Keratinocyte (primary cell): ENCODE data around the gene PEAK3. TPM values are rescaled to one million over a fixed set of nuclear protein-coding genes. Genes with fewer than 3 reads are reported as not detected.
A peak's percentile ranks its signal among the peaks of the same experiment; 100 is the strongest.

Experiments used
- DNase-seq: peaks from one replicate; pipeline ENCODE4 v3.0.0-alpha.2; 2011; ENCODE audit warnings: low read depth, missing footprints, low spot score
- FAIRE-seq: peaks from 2 replicates; lab custom pipeline; 2011; peaks lifted over from hg19 to GRCh38; lab: Jason Lieb, UNC
- H2AFZ ChIP-seq: 2 replicates; pipeline ENCODE4 v1.6.0; 2012; ENCODE audit warnings: low read length, control low read depth, inconsistent platforms; ENCODE audit not compliant: control insufficient read depth
- H3K27ac ChIP-seq: 2 replicates; pipeline ENCODE4 v1.5.1; 2011; ENCODE audit warnings: low read length; ENCODE audit not compliant: control insufficient read depth, insufficient read depth
- H3K27me3 ChIP-seq: 3 replicates; pipeline ENCODE4 v1.6.0; 2011; ENCODE audit warnings: low read length; ENCODE audit not compliant: control insufficient read depth, insufficient read depth; ENCODE audit errors: extremely low read depth
- H3K36me3 ChIP-seq, 2 experiments: 2 replicates in 1 of 2; 3 replicates in 1 of 2; pipeline ENCODE4 v1.5.1; 2011; ENCODE audit warnings: low read length in 2 of 2, mild to moderate bottlenecking in 1 of 2; ENCODE audit not compliant: control insufficient read depth in 2 of 2, insufficient read depth in 2 of 2; ENCODE audit errors: extremely low read depth in 1 of 2
- H3K4me1 ChIP-seq: 3 replicates; pipeline ENCODE4 v1.5.1; 2011; ENCODE audit warnings: low read length; ENCODE audit not compliant: control insufficient read depth, insufficient read depth; ENCODE audit errors: extremely low read depth
- H3K4me2 ChIP-seq: 3 replicates; pipeline ENCODE4 v1.6.0; 2011; ENCODE audit warnings: low read depth, low read length; ENCODE audit not compliant: control insufficient read depth, insufficient read depth; ENCODE audit errors: extremely low read depth
- H3K4me3 ChIP-seq, 3 experiments: fragments of 200-600 bp in 1 of 3; sonication (generic) in 1 of 3; 2 replicates in 2 of 3; 3 replicates in 1 of 3; pipeline ENCODE4 v1.5.1; 2011 to 2016; ENCODE audit warnings: low read length in 3 of 3, mild to moderate bottlenecking in 3 of 3, control low read depth in 2 of 3, inconsistent platforms in 1 of 3, low read depth in 1 of 3, mixed read lengths in 1 of 3, mixed run types in 1 of 3, moderate library complexity in 1 of 3; ENCODE audit not compliant: control insufficient read depth in 2 of 3, insufficient read depth in 2 of 3; ENCODE audit errors: extremely low read depth in 1 of 3
- H3K79me2 ChIP-seq: 2 replicates; pipeline ENCODE4 v1.6.0; 2012; ENCODE audit warnings: low read length; ENCODE audit not compliant: control insufficient read depth, insufficient read depth
- H3K9ac ChIP-seq: 3 replicates; pipeline ENCODE4 v1.6.0; 2011; ENCODE audit warnings: low read length; ENCODE audit not compliant: control insufficient read depth, insufficient read depth; ENCODE audit errors: extremely low read depth
- H3K9me1 ChIP-seq: 3 replicates; pipeline ENCODE4 v1.6.0; 2011; ENCODE audit warnings: low read length; ENCODE audit not compliant: control insufficient read depth, insufficient read depth; ENCODE audit errors: extremely low read depth
- H3K9me3 ChIP-seq: 2 replicates; pipeline ENCODE4 v1.5.1; 2012; ENCODE audit warnings: low read depth, low read length; ENCODE audit not compliant: control insufficient read depth
- H4K20me1 ChIP-seq: 3 replicates; pipeline ENCODE4 v1.6.0; 2011; ENCODE audit warnings: low read length; ENCODE audit not compliant: control insufficient read depth, insufficient read depth; ENCODE audit errors: extremely low read depth
- EZH2 ChIP-seq: IDR thresholded peaks from one replicate; pipeline ENCODE4 v1.6.1; 2012; ENCODE audit warnings: inconsistent platforms, mild to moderate bottlenecking, low read length, moderate library complexity
- dilution Hi-C: fragments of 300-500 bp; cut with MboI; formaldehyde crosslinking; loops from one replicate; pipeline ENCODE4 v1.7.0; 2020; ENCODE audit warnings: low sequenced_read_pairs; ENCODE audit not compliant: extremely low pct_ligation_motif_present
- polyA plus RNA-seq, 5 experiments: library from polyadenylated mRNA; depleted of rRNA in 3 of 5; stranded (reverse) in 3 of 5; stranded (forward) in 1 of 5; unstranded in 1 of 5; fragments of >200 nt; gene quantifications; 1 replicate in 1 of 5; 2 replicates in 3 of 5; 3 replicates in 1 of 5; pipeline versions ENCODE4 v1.2.1 to v1.2.3, GENCODE V29; 2011 to 2012; ENCODE audit warnings: missing spikeins in 2 of 5, low read depth in 1 of 5, low replicate concordance in 1 of 5
- TF ChIP-seq, protein P1 (sequence below), 3 experiments: IDR thresholded peaks in 1 of 3; conservative IDR thresholded peaks in 1 of 3; optimal IDR thresholded peaks in 1 of 3; 2 replicates in 2 of 3; 3 replicates in 1 of 3; pipeline versions ENCODE3 to v1.5.1; 2011; ENCODE audit warnings: low read length in 3 of 3, mild to moderate bottlenecking in 3 of 3, moderate library complexity in 2 of 3, control low read depth in 1 of 3, inconsistent platforms in 1 of 3; ENCODE audit not compliant: insufficient read depth in 2 of 3; ENCODE audit errors: extremely low read depth in 1 of 3

The PEAK3 gene
- polyA plus RNA-seq, 1 donor (not counting 4 experiments of a cell fraction or from before 2014, with no cell fraction given), result not detected

DNA sequence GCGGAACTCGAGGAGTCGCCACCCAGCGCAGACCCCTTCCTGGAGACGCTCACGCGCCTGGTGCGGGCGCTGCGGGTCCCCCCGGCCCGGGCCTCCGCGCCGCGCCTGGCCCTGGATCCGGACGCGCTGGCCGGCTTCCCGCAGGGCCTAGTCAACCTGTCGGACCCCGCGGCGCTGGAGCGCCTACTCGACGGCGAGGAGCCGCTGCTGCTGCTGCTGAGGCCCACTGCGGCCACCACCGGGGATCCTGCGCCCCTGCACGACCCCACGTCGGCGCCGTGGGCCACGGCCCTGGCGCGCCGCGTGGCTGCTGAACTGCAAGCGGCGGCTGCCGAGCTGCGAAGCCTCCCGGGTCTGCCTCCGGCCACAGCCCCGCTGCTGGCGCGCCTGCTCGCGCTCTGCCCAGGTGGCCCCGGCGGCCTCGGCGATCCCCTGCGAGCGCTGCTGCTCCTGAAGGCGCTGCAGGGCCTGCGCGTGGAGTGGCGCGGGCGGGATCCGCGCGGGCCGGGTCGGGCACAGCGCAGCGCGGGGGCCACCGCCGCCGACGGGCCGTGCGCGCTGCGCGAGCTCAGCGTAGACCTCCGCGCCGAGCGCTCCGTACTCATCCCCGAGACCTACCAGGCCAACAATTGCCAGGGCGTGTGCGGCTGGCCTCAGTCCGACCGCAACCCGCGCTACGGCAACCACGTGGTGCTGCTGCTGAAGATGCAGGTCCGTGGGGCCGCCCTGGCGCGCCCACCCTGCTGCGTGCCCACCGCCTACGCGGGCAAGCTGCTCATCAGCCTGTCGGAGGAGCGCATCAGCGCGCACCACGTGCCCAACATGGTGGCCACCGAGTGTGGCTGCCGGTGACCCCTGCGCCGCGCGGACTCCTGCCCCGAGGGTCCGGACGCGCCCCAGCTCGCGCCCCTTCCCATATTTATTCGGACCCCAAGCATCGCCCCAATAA is 30.6 kb downstream of the PEAK3 start:
- dilution Hi-C loops, result no loop called here
- Histone ChIP-seq H3K79me2 (no peaks in the 10 kb centered on the region), H4K20me1 (peaks cover 9% of the 10 kb centered on the region), H3K4me2 (no peak overlapping the region), H3K4me3 (no peak overlapping the region), H3K27me3 (peaks cover 49% of the 10 kb centered on the region), H3K4me1 (no peaks in the 10 kb centered on the region), H3K9me1 (no peaks in the 10 kb centered on the region), H3K27ac (no peak overlapping the region), H3K9ac (no peak overlapping the region), H3K9me3 (no peaks in the 10 kb centered on the region), H3K36me3 (peaks cover 0 to 7% of the 10 kb centered on the region in 2 experiments), H2AFZ (no peak overlapping the region)
- TF ChIP-seq EZH2, result peak; percentile 59
- TF ChIP-seq, protein P1, sequence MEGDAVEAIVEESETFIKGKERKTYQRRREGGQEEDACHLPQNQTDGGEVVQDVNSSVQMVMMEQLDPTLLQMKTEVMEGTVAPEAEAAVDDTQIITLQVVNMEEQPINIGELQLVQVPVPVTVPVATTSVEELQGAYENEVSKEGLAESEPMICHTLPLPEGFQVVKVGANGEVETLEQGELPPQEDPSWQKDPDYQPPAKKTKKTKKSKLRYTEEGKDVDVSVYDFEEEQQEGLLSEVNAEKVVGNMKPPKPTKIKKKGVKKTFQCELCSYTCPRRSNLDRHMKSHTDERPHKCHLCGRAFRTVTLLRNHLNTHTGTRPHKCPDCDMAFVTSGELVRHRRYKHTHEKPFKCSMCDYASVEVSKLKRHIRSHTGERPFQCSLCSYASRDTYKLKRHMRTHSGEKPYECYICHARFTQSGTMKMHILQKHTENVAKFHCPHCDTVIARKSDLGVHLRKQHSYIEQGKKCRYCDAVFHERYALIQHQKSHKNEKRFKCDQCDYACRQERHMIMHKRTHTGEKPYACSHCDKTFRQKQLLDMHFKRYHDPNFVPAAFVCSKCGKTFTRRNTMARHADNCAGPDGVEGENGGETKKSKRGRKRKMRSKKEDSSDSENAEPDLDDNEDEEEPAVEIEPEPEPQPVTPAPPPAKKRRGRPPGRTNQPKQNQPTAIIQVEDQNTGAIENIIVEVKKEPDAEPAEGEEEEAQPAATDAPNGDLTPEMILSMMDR (optimal IDR thresholded peaks at IDR 0.05 in 1 of 3, IDR thresholded peaks at IDR 0.05 in 1 of 3, conservative IDR thresholded peaks at IDR 0.05 in 1 of 3; ENCODE audit: extremely low read depth in 1 of 3, insufficient read depth in 2 of 3, low read length in 3 of 3), result no peak
- DNase-seq (no peak), FAIRE-seq (no peak)

DNA sequence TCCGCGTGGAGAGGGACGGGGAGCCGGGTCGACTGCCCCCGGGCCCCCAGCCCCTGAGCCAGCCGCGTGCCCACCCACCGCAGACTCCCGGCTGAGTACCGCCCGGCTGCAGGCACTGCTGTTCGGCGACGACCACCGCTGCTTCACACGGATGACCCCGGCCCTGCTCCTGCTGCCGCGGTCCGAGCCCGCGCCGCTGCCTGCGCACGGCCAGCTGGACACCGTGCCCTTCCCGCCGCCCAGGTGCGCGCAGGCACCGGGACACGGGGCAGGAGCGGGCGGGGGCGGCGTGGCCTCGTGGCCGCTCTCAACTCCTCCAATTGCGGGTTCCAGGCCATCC is 31.2 kb downstream of the PEAK3 start:
- Histone ChIP-seq H3K79me2 (no peaks in the 10 kb centered on the region), H4K20me1 (peaks cover 9% of the 10 kb centered on the region), H3K27ac (no peak overlapping the region), H3K4me2 (no peak overlapping the region), H3K4me1 (no peaks in the 10 kb centered on the region), H3K36me3 (peaks cover 4 to 11% of the 10 kb centered on the region in 2 experiments), H3K9me3 (no peaks in the 10 kb centered on the region), H3K27me3 (peaks cover 49% of the 10 kb centered on the region), H3K4me3 (no peak overlapping the region), H2AFZ (no peak overlapping the region), H3K9ac (no peak overlapping the region), H3K9me1 (no peaks in the 10 kb centered on the region)
- dilution Hi-C loops, result no loop called here
- DNase-seq (no peak), FAIRE-seq (no peak)
- TF ChIP-seq, protein P1 (optimal IDR thresholded peaks at IDR 0.05 in 1 of 3, IDR thresholded peaks at IDR 0.05 in 1 of 3, conservative IDR thresholded peaks at IDR 0.05 in 1 of 3; ENCODE audit: extremely low read depth in 1 of 3, insufficient read depth in 2 of 3, low read length in 3 of 3), result no peak
- no peak for TF ChIP-seq EZH2
